HG02840 (cell line): ENCODE data around the gene PRM1.

Experiments
- ATAC-seq: cut with Tn5 transposase; IDR thresholded peaks from one replicate; pipeline ENCODE4 v1.9.1; 2021; ENCODE audit warnings: mild to moderate bottlenecking, moderate library complexity, moderate number of reproducible peaks; ENCODE audit not compliant: unreplicated experiment, low FRiP score

The PRM1 gene, protein sequence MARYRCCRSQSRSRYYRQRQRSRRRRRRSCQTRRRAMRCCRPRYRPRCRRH

DNA sequence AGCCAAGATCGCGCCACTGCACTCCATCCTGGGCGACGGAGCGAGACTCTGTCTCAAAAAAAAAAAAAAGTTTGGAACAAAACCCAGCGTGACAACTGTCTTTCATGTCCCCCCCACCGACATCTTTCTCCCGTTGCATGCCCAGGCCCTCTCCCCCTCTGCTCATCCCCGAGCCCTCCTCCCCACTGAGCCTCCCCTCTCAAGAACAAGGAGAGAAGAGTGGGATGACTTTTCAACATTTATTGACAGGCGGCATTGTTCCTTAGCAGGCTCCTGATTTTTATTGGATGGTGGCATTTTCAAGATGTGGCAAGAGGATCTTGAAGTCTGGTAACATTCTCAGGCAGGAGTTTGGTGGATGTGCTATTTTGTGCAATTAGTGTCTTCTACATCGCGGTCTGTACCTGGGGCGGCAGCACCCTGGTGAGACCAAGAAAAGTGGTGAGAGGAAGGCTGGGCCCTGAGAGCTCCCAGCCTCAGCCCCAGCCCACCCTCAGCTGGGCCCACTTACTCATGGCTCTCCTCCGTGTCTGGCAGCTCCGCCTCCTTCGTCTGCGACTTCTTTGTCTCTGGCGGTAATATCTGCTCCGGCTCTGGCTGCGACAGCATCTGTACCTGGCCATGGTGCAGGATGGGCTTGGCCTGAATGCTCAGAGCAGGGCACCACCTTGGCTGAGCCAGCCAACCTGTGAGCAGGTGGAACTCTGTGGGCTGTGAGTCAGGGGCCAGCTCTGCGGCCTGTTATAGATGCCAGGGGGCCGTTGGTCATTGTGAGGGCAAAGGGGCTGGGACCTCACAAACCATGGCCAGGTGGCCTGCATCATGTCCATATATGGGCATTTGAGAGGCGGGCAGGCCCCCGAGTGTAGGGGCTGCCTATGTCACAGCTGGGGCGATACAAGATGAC is at the start of gene PRM1:
Gene PRM1 (minus strand): TSS at position 715 of the 907 bp plus-strand sequence. CDS start 92 bp downstream, at position 623.
- no peak for ATAC-seq

DNA sequence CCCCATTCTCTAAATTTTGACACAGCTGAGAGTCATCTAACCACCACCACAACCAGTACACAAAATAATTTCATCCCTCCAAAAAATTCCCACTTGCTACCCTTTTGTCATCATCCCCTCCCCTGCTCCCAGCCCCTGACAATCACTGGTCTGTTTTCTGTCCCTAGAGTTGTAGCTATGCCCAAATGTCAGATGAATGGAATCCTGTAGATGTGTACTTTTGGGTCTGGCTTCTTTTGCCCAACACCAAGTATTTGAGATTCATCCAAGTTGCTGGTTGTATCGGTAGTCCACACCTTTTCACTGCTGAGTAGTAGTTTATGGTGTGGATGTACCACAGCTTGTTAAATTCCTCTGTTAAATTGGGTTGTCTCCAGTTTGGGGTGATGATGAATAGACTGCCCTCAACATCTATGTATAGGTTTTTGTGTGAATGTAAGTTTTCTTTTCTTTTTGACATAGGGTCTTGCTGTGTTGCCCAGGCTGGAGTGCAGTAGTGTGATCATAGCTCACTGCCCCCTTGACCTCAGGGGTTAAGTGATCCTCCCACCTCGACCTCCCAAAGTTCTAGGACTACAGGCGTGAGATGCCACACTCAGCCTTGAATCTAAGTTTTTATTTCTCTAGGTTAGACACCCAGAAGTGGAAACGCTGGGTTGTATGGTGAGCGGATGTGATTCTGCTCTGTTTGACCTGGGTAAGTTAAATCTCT is 49.6 kb upstream of the PRM1 start:
- no peak for ATAC-seq

DNA sequence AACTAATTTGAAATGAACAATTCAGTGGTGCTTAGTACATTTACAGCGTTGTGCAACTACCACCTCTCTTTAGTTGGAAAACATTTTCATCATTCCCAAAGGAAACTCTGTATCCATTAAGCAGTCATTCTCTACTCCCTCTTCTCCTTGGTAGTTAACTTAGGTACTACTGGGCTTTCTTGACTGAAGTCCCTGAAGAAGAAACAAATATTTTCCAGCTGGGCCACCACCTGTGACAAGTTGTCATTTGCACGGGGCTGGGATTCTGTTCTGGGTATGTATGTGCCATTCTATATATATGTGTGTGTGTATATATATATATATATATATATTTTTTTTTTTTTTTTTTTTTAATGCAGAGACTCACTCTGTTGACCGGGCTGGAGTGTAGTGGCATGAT is 48.8 kb upstream of the PRM1 start:
- ATAC-seq = no peak

DNA sequence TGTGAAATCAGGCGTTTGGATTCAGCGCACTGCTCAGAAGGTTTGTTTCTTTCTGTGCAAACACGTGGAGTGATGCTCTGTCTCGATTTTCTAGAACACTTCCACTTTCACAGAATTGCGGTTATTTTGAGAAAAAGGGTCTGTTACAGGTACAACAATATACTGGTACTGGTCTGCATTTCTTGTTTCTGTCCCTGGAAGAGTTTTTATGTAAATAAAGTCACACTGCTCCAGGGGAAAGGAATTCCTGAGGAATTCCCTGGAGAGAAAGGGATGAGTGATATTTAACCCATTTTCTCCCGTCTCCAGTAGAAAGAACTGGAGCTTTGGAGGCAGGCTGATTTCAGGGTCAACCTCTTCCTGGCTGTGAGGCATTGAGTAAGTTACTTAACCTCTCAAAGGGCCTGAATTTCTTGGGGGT is 48.0 kb upstream of the PRM1 start:
- no peak for ATAC-seq

DNA sequence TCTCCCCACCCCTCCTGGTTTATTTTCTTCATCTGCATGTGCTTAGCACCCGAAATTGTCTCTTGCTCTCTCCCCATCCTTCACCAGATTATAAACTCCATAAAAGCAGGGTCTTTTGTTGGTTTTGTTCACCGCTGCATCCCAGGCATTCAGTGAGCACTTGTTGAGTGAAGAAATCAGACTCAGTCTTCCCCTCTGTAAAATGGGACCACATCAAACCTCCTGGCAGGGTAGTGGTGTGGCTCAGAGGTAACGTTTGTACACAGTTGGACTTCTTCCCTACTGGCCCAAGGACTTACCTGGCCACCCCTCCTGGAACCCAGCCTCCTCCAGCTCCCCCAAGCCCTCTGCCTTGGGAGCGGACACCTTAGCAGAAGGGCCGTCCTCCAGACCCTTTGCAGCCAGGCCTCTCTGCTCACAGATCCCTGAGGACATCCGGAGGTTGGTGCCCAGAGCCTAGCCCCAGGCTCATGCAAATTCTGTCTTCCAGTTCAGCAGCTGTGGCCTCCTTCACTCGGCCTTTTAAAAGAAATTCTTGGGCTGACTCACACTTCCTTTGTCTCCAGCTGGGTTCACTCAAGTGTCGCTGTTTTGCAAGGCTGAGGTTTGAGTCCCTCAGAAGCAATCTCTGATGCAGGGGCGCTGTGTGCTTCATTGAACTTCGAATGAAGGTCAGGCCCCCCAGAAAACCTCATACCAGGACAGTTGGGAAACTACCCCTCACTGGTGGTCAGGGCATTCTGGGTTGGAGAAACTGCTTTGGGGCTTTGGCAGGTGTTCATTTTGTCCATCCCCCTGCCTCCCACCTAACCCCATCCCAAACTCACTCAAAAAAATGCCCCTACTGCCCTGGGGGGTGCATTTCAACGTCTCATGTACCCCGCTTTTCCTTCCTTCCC is 47.3 kb upstream of the PRM1 start:
- peak; percentile 61 for ATAC-seq

DNA sequence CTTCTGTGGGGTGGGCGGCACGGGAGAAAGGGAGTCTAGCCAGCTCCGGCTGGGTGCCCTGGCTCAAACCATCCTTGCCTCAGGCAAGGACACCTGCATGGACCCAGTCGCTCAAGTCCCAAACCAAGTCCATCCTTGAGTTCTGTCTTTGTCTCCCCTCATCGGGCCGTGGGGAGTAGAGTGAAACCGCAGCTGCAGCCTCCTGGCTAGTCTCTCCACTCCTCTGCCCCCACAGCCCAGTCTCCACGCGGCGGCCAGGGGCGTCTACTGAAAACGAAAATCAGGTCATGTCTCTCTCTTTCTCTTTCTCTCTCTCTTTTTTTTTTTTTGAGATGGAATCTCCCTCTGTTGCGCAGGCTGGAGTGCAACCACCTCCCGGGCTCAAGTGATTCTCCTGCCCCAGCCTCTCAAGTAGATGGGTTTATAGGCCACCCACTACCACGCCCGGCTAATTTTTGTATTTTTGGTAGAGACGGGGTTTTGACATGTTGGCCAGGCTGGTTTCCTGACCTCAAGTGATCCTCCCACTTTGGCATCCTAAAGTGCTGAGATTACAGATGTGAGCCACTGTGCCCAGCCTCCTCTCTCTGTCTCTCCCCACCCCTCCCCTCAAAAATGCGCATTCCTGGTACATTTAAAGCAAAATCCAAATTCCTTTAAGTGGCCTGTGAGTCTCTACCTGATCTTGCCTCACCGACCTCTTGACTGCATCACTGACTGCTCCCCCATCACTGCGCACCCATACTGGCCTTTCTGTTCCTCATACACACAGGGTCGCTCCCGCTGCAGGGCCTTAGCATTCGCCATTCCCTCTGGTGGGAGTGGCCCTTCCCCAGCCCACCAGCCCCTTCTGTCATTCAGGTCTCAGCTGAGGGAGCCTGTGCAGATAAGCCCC is 46.4 kb upstream of the PRM1 start:
- ATAC-seq = peak; percentile 51

DNA sequence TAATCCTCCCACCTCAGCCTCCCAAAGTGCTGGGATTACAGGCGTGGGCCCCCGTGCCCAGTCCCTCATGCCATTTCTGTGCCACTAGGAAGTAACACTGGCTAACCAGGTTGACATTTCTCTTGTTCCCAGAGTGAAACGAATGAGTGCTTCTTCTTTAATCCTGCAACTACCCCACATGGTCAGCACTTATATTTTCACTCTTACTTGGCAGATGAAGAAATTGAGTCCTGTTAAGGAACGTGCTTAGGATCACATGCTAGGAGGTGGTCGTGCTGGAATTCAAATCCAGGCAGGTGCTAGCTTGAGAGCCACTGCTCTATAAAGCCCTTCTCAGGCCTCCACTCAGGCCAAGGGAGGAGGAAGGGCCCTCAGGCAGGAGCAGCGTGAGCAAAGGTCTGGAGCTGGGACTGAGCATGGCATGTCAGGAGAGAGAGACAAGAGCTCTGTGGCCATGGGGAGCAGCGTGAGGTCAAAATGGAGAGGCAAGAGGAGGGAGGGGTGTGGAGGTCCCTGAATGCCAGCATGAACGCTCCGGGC is 45.7 kb upstream of the PRM1 start:
- ATAC-seq = no peak

DNA sequence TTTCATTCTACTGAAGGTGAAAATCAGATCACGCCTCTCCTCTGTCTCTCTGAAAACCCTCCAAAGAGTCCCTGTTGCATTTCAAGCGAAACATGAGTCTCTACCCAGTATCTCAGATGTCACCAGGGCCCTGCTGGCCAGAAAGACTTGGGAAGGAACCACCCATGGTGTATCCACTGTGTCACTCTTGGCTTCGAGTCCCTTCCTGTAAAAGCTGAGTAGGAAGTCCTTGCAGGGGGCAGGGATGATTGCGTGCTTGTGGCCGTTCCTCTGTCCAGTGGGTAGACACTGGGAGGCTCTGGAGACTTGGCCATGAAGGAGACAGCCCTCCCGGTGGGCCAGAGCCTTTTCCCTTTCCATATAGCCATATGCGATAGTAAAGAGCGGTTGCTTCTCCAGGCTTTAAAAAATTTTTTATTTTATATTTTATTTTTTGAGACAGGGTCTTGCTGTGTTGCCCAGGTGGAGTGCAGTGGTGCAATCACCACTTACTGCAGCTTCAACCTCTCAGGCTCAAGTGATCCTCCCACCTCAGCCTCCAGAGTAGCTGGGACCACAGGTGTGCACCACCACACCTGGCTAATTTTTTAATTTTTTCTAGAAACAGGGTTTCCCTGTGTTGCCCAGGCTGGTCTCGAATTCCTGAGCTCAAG is 45.1 kb upstream of the PRM1 start:
- no peak for ATAC-seq

DNA sequence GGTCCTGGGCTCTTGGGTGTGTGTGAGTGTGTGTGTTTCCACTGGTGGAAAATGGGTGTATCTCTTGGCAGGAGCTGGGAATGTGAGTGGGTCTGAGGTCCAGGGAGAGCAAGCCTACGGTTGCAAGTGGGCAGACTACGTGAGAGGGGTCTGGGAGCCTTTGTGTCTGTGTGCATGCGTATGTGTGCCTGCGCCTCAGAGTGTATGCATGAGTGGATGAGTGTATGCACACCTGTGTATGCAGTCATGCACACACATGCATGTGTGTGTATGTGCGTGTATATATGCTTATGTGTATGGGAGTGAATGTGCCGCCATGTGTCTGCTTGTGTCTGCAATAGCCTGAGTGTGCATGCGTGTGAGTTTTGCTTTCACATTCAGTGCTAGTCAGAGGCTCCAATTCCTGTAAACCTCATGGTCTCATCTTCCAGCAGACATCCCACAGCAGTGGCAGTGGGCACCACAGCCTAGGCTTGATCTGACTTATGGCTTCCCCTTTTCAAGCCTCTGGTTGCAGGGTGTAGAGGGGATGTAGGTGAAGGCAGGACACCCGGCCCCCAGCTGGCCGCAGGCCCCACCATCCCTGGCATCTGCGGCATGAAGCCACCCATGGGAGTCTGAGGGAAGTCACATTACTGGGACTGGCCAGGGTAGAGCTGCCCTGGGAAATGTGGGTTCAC is 44.4 kb upstream of the PRM1 start:
- no peak for ATAC-seq

DNA sequence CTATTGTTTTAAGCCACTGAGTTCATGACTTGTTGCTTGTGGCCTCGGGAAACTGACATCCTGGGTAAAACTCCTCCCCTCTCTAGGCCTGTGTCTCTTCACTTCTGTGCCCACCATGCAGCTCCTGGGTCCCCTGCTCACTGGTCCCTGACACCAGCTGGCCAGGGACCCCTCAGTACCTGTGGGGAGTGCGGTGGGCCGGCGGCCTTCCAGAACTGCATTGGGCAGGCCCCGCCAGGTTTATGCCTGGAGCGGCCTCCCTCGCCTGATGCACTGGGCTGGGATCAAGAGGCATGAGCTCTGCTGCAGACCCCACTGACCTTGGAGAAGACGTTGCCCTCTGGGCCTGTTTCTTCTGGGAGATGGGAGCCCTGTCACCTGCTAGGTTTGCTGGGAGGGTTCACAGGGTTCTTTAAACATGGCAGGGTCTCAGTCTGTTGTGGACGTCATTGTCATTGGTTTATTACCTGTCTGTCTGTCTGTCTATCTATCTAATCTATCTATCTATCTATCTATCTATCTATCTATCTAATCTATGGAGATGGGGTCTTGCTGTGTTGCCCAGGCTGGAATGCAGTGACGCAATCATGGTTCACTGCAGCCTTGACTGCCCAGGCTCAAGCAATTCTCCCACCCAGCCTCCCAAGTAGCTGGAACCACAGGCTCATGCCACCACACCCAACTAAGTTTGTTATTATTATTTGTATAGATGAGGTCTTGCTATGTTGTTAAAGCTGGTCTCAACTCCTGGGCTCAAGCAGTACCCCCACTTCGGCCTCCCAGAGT is 42.6 kb upstream of the PRM1 start:
- ATAC-seq = no peak

DNA sequence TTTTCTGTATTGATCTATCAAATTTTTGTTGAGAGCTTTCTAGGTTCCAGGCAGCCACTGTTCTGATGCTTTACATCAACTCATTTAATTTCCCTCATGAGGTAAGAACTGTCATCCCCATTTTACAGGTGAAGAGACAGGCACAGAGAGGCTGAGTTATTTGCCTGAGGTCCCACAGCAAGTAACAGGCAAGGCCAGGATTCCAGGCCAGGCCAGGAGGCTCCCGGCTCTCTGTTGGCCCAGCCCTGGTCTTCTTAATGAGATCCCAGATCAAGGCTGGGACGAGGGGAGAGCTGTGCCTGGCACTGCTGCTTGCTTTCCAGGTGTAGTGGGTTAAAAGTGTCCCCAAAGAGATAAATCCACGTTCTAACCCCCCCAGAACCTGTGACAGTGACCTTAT is 41.7 kb upstream of the PRM1 start:
- ATAC-seq = no peak

DNA sequence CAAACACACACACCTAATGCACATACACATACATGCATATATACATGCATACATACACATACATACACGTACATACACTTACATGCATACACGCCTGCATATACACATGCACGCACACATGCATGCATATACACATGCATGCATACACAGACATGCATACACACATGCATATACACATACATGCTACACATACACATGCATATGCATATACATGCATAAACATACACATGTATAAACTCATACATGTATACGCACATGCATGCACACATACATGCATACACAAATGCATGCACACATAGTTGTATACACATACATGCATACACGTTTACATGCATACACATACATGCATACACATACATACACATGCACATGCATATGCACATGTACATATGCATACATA is 40.5 kb upstream of the PRM1 start:
- ATAC-seq = no peak

DNA sequence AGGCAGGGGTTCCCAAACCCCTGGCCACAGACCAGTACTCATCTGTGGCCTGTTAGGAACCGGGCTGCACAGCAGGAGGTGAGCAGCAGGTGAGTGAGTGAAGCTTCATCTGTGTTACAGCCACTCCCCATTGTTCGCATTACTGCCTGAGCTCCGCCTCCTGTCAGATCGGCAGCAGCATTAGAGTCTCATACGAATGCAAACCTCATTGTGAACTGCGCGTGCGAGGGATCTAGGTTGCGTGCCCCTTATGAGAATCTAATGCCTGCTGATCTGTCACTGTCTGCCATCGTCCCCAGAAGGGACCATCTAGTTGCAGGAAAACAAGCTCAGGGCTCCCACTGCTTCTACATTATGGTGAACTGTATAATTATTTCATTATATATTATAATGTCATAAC is 39.0 kb upstream of the PRM1 start:
- ATAC-seq = no peak

DNA sequence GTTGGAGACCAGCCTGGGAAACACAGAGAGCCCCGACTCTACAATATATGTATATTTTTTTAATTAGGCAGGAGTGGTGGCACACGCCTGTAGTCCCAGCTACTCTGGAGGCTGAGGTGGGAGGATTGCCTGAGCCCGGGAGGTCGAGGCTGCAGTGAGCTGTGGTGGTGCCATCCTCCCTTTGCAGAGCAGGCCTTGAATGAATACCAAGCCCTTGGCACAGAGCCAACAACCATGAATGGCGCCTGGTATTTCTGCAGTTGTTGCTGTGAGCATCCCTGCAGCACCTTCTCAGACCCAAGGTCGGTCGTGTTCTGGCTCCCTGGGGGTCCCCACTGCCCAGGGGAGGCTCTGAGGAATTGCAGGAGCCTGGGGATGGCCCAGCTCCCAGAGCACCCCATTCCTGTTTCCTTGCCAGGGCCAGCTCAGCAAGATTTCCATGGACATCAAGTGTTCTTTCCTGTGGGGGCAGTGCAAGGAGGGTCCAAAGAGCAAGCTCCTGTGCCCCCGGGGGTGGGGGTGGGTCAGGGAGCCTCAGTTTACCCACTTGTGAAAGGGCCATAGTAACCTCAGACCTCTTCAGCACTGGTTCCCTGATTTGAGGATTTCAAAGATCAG is 38.5 kb upstream of the PRM1 start:
- no peak for ATAC-seq

DNA sequence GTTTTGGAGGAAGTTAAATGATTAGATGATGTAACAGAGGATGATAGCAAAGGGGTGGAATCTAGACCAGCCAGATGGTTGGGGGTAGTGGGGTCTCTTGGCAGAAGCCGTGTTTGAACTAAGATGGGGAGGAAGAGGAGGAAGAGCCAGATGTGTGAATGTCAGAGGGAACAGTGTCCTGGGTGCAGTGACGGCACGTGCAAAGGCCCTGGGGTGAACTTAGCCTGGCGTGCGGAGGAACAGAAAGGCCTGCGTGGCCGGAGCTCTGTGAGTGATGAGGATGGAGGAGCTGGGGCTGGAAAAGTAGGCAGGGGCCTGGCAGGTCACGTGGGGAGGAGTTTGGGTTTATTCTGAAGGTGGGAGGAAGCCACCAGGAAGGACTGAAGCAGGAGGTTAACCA is 37.7 kb upstream of the PRM1 start:
- ATAC-seq = no peak

DNA sequence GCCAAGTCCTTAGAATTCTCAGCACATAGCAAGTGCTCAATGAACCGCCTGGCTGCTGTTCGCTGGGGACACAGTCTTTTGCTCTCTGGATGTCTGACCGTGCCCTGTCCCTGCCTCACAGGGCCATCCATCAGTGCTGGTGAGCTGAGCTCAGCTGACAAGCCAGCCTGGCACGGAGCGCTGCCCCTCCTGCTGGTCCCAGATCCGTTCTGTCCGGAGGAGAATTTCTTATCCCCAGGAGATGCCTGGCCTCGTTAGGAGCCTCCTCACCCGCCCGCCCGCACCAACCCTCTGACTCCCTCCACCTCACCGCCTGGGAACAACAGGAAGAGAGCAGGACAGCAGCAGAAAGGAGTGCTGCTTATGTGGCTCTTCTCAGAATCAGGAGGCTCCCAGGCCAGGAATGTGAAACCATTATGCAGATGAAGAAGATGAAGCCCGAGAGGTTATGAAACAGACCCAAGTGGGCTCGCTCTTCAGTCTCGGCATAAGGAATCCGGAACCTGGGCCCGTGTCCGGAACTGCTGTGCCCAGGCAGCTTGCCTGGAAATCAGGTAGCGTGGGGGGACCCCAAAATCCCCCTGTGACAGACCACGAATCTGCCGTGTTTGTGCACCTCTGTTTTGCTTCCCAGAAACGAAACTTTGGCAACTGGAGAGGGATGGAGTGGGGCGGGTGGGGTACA is 35.3 kb upstream of the PRM1 start:
- ATAC-seq = no peak

DNA sequence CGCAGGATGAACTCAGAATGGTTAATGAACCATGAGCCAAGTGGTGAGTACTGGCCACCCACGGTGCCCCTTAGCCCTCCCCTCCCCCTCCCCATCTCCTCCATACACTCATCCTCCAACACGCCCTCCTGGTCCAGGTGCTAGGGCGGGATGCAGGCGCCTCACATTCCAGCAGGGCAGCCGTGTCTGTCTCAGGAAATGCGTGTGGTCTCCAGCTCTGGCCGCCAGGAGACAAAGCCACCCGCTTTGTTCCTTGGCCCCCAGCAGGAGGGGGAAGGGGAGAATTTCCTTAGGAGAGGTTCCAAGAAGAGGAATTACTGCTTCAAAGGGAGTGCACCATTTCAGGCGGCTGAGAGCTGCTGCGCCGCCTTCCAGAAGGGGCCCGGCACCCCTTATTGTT is 34.4 kb upstream of the PRM1 start:
- no peak for ATAC-seq
